ENCODE results near the gene GIPC3.

DNA sequence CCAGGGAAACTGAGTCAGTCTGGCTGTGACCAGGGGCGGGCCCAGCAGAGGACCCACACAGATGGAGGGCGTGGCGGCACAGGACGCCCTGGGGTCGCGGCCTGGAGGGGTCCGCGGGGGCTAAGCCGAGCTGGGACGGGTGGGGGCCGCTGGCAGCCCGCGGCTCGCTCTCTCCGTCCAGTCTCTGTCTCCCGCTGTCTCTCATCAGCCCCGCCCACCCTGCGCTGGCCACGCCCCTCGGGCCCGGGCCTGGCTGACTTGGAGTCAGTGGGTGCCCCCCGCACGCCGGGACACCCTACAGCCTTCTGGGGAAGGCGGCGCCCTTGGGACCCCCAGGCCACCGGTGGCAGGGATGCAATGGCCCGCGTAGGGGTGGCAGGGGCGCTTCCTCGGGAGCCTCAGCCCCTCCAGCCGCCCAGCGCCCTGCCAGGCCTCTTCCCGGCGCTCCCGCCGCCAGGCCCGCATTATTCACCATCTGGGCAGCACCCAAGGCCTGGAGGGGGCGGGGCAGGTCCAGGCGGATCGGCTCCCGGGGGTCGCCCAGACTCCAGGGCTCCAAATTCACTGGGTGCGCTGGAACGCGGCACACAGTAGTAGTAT lies 21.5 kb downstream of the GIPC3 start, which contains the start of gene TBXA2R:
- TF ChIP-seq ZNF596 (tag by site-specific recombination; IDR thresholded peaks at IDR 0.05) (no peak; the same call in 1 of the 2 replicates), ZEB2 (tag by site-specific recombination; IDR thresholded peaks at IDR 0.05) (no peak), ZBTB8A (tag by site-specific recombination; IDR thresholded peaks at IDR 0.05) (peak; percentile 79)
- TF ChIP-seq, protein P1, sequence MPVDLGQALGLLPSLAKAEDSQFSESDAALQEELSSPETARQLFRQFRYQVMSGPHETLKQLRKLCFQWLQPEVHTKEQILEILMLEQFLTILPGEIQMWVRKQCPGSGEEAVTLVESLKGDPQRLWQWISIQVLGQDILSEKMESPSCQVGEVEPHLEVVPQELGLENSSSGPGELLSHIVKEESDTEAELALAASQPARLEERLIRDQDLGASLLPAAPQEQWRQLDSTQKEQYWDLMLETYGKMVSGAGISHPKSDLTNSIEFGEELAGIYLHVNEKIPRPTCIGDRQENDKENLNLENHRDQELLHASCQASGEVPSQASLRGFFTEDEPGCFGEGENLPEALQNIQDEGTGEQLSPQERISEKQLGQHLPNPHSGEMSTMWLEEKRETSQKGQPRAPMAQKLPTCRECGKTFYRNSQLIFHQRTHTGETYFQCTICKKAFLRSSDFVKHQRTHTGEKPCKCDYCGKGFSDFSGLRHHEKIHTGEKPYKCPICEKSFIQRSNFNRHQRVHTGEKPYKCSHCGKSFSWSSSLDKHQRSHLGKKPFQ (tag by site-specific recombination; IDR thresholded peaks at IDR 0.05): no peak
